Right lobe of liver (tissue), 6 donors: ENCODE measurements around the gene RIT2. TPM values are rescaled to one million over a fixed set of nuclear protein-coding genes. Genes with fewer than 3 reads are reported as not detected.

Experiments
- ATAC-seq, 4 donors: fragments of 200-7000 bp; cut with Tn5 transposase; one replicate each; pipeline ENCODE4 v1.9.1; 2020; ENCODE audit warnings: mild to moderate bottlenecking in 4 of 4, moderate library complexity in 4 of 4
- DNase-seq, 3 donors: peaks; one replicate each; pipeline ENCODE4 v3.0.0-alpha.2; 2020
- H3K27ac ChIP-seq, 3 donors: fragments of 200-600 bp; one replicate each; pipeline ENCODE4 v1.8.0; 2022
- H3K27me3 ChIP-seq, 2 donors: fragments of 200-600 bp; one replicate each; pipeline ENCODE4 v1.8.0; 2022
- H3K36me3 ChIP-seq, 4 donors: fragments of 200-600 bp; sonication (generic) in 1 of 4; one replicate each; pipeline versions ENCODE4 v1.5.1 to v1.8.0; 2017 to 2022; ENCODE audit warnings: control low read depth in 1 of 4
- H3K4me1 ChIP-seq, 4 donors: fragments of 200-600 bp; sonication (generic) in 1 of 4; one replicate each; pipeline versions ENCODE4 v1.5.1 to v1.8.0; 2017 to 2022; ENCODE audit warnings: control low read depth in 1 of 4
- H3K4me3 ChIP-seq, 3 donors: fragments of 200-600 bp; one replicate each; pipeline ENCODE4 v1.8.0; 2022
- H3K9me3 ChIP-seq, 4 donors: fragments of 200-600 bp; sonication (generic) in 1 of 4; one replicate each; pipeline versions ENCODE4 v1.5.1 to v1.8.0; 2017 to 2022; ENCODE audit warnings: control low read depth in 1 of 4
- POLR2A ChIP-seq: fragments of 450-650 bp; IDR thresholded peaks from one replicate; pipeline ENCODE4 v1.6.1; 2017; ENCODE audit warnings: antibody characterized with exemption, mild to moderate bottlenecking
- WGBS: methylation state at CpG from one replicate; pipeline ENCODE4 v1.1.6; 2018; ENCODE audit warnings: low coverage, low lambda C conversion rate; ENCODE audit not compliant: insufficient coverage; ENCODE audit errors: missing lambda C conversion rate; 5-methylcytosine and 5-hydroxymethylcytosine counted together
- intact Hi-C, 2 donors: fragments of 100-400 bp; cut with DNase I; formaldehyde crosslinking; loops; one replicate each; pipeline versions ENCODE4 v1.11.2 to v1.14.1; 2022
- total RNA-seq, 6 experiments: library from RNA; depleted of rRNA in 2 of 6; stranded (reverse); fragments of >200 nt in 2 of 6; fragmentation: NEBNext Ultra II Directional in 3 of 6; extraction: Animal tissue kit (Norgen Biotek cat#: 25700) in 3 of 6; gene quantifications; one replicate each; pipeline versions ENCODE4 v1.1.0 to v1.2.4, GENCODE V29; 2016 to 2023
- TF ChIP-seq, protein P1 (sequence below), 4 donors: fragments of 200-600 bp in 3 of 4; fragments of 450-650 bp in 1 of 4; IDR thresholded peaks; one replicate each; pipeline versions ENCODE4 v1.5.1 to v1.8.0; 2016 to 2022; ENCODE audit warnings: antibody characterized with exemption in 4 of 4, mild to moderate bottlenecking in 2 of 4
- donor health status: DM: no; HTN: yes; CAD: no.
- donor health status: DM: no; HTN: no; CAD: no.
- donor health status: DM: no; HTN: no; CAD: no.
- donor health status: DM: no; HTN: yes; CAD: no.
- donor health status: DM: no; HTN: yes; CAD: no.

RIT2 gene
- total RNA-seq, 6 experiments from 2014 or later, result not detected

GRCh38 chr18:42854558-42854957 is 260.9 kb downstream of the RIT2 start:
- Histone ChIP-seq H3K4me3 (no peak overlapping the region), H3K9me3 (no peaks in the 10 kb centered on the region), H3K27ac (no peak overlapping the region), H3K4me1 (no peaks in the 10 kb centered on the region), H3K27me3 (no peaks in the 10 kb centered on the region), H3K36me3 (no peaks in the 10 kb centered on the region)
- DNase-seq, result no peak
- no peak for ATAC-seq
- 50% methylated on average over 2 of the region's 2 CpGs for WGBS
- intact Hi-C loops, result no loop called here
- no peak for TF ChIP-seq POLR2A
- TF ChIP-seq, protein P1, sequence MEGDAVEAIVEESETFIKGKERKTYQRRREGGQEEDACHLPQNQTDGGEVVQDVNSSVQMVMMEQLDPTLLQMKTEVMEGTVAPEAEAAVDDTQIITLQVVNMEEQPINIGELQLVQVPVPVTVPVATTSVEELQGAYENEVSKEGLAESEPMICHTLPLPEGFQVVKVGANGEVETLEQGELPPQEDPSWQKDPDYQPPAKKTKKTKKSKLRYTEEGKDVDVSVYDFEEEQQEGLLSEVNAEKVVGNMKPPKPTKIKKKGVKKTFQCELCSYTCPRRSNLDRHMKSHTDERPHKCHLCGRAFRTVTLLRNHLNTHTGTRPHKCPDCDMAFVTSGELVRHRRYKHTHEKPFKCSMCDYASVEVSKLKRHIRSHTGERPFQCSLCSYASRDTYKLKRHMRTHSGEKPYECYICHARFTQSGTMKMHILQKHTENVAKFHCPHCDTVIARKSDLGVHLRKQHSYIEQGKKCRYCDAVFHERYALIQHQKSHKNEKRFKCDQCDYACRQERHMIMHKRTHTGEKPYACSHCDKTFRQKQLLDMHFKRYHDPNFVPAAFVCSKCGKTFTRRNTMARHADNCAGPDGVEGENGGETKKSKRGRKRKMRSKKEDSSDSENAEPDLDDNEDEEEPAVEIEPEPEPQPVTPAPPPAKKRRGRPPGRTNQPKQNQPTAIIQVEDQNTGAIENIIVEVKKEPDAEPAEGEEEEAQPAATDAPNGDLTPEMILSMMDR (IDR thresholded peaks at IDR 0.05), result no peak

GRCh38 chr18:42850174-42851083 is 265.1 kb downstream of the RIT2 start:
- WGBS, result 57% methylated on average over 5 of the region's 5 CpGs

GRCh38 chr18:42839408-42839807 is 276.1 kb downstream of the RIT2 start:
- no peak overlapping the region for H3K27ac ChIP-seq
- TF ChIP-seq, protein P1 (IDR thresholded peaks at IDR 0.05), result no peak
- TF ChIP-seq POLR2A, result no peak
- no peak for DNase-seq
- no peaks in the 10 kb centered on the region for H3K4me1 ChIP-seq
- intact Hi-C loops, result no loop called here
- no peak overlapping the region for H3K4me3 ChIP-seq
- H3K9me3 ChIP-seq, result no peaks in the 10 kb centered on the region
- ATAC-seq, result no peak
- no peaks in the 10 kb centered on the region for H3K27me3 ChIP-seq
- H3K36me3 ChIP-seq, result no peaks in the 10 kb centered on the region
- 40% methylated on average over 1 of the region's 1 CpG for WGBS

More at GRCh38 chr18:42850174-42851083, 265.1 kb downstream of the RIT2 start:
- no peak for TF ChIP-seq POLR2A
- TF ChIP-seq, protein P1 (IDR thresholded peaks at IDR 0.05), result no peak
- ATAC-seq (no peak), DNase-seq (no peak)
- H3K27me3 ChIP-seq, result no peaks in the 10 kb centered on the region
- H3K36me3 ChIP-seq, result no peaks in the 10 kb centered on the region
- intact Hi-C loops, result no loop called here
- no peak overlapping the region for H3K27ac ChIP-seq
- H3K4me1 ChIP-seq, result no peaks in the 10 kb centered on the region
- H3K4me3 ChIP-seq, result no peak overlapping the region
- no peaks in the 10 kb centered on the region for H3K9me3 ChIP-seq

GRCh38 chr18:42838546-42839145 is 276.8 kb downstream of the RIT2 start:
- H3K9me3 ChIP-seq, result no peaks in the 10 kb centered on the region
- ATAC-seq, result no peak
- intact Hi-C loops, result no loop called here
- no peak overlapping the region for H3K27ac ChIP-seq
- WGBS, result 52% methylated on average over 5 of the region's 5 CpGs
- TF ChIP-seq, protein P1 (IDR thresholded peaks at IDR 0.05), result no peak
- TF ChIP-seq POLR2A, result no peak
- H3K4me1 ChIP-seq, result no peaks in the 10 kb centered on the region
- H3K27me3 ChIP-seq, result no peaks in the 10 kb centered on the region
- DNase-seq, result no peak
- no peak overlapping the region for H3K4me3 ChIP-seq
- no peaks in the 10 kb centered on the region for H3K36me3 ChIP-seq
